Skeletal muscle cell (primary cell): ENCODE data around the gene ME2.
"Not testable (repeated sequence)": the region's sequence is repeated elsewhere in the genome, so short reads cannot be mapped to it uniquely, and the experiment has no call there.

Source experiments
- DNase-seq: peaks from one replicate; pipeline ENCODE4 v3.0.0-alpha.2; 2010; ENCODE audit warnings: low read depth
- H3K4me3 ChIP-seq: 2 replicates; pipeline ENCODE4 v1.5.1; 2011; ENCODE audit warnings: low read depth, mild to moderate bottlenecking, control low read depth, low read length, moderate library complexity

The ME2 gene

GRCh38 chr18:50857694-50858093, 21.2 kb upstream of the ME2 start:
- H3K4me3 ChIP-seq, result no peak overlapping the region
- DNase-seq, result no peak

- no peak overlapping the region for H3K4me3 ChIP-seq
- no peak for DNase-seq
These were observed 18.9 kb upstream of the ME2 start for GRCh38 chr18:50859793-50860555.

DNA sequence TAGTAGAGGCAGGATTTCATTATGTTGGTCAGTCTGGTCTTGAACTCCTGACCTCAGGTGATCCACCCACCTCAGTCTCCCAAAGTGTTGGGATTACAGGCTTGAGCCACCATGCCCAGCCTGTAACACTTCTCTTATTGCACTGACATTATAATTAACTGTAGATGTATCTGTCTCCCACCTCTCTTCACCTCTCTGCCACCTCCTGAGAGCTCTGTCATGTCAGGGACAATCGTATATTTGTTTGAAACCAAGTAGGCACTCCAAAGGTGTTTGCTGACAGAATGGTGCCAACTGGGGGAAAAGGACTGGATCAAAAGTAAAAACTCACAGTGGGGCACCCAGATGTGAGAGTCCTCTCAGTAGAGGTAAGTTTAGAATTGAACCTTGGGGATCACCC, 17.3 kb upstream of the ME2 start:
- no peak for DNase-seq
- no peak overlapping the region for H3K4me3 ChIP-seq

GRCh38 chr18:50862401-50862800, 16.5 kb upstream of the ME2 start:
- no peak for DNase-seq
- no peak overlapping the region for H3K4me3 ChIP-seq

DNA sequence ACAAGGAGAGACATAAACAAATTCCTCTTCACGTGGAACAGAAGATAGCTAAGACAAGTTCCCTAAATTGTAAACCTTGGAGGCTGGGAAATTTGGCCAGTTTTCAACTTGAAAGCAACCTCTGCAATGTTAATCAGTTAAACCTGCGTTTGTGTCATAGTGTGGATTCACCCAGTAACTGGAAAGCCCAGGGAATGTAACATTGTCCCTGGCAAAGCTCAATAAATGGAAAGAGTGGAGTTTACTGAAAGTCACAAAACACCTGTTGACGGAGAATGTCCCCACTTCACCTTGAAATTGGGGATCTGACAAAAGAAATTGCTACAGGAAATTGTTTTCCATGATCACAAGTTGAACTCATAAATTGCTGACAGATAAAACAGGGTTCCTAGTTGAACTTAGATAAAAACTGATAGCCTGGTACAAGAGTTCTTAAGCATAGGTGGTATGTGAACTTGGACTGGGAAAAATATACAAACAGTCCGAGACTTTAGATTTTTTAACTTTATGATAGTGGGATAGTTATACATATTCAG, 15.0 kb upstream of the ME2 start:
- no peak overlapping the region for H3K4me3 ChIP-seq
- DNase-seq, result no peak

GRCh38 chr18:50866765-50867164, 12.2 kb upstream of the ME2 start:
- no peak overlapping the region for H3K4me3 ChIP-seq
- no peak for DNase-seq

- H3K4me3 ChIP-seq, result no peak overlapping the region
- DNase-seq, result no peak
These were observed 9.8 kb upstream of the ME2 start for GRCh38 chr18:50869150-50869549.

- DNase-seq, result no peak
- no peak overlapping the region for H3K4me3 ChIP-seq
These were observed 8.6 kb upstream of the ME2 start for GRCh38 chr18:50870138-50870845.

DNA sequence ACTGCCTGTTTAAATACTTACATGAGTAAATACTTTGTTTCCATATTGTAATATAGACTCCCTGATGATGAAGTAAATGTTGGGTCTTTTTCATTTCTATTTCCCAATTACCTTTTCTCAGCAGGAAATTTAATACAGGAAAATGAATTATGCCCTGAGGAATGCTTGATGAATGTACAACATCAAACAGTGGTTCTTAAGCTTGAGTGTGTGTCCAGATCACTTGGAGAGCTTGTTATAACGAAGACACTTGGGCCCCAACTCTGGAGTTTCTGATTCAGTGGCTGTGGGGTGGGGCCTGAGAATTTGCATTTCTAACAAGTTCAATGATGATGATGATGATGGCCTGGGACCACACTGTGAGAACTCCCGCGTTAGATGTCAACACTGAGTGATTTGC, 7.1 kb upstream of the ME2 start:
- DNase-seq, result no peak
- no peak overlapping the region for H3K4me3 ChIP-seq

DNA sequence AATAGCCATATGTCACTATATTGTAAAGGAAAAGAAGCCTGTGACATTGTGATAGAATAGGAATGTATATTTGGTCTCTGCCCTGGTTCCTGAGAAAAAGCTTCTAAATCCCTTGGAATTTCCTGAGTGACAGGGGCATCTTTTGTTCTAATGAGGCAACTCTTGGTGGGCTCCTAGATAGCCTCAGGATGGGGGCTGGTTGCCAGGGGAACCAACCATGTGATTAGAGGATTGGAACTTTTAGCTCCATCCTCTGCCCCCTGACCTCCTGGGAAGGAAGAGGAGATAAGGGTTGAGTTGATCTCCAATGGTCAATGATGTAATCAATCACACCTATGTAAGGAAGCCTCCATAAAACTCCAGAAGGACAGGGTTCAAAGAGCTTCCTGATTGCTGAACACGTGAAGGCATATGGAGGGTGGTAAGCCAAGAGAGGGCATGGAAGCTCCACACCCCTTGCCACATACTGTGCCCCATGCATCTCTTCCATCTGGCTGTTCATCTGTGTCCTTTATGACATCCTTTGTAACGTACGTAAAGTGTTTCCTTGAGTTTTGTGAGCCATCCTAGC, 2.9 kb upstream of the ME2 start:
- H3K4me3 ChIP-seq, result no peak overlapping the region
- no peak for DNase-seq

- peak overlapping the region; percentile 78 for H3K4me3 ChIP-seq
- DNase-seq, result no peak
These were observed 1.2 kb upstream of the ME2 start for GRCh38 chr18:50877545-50878265.

DNA sequence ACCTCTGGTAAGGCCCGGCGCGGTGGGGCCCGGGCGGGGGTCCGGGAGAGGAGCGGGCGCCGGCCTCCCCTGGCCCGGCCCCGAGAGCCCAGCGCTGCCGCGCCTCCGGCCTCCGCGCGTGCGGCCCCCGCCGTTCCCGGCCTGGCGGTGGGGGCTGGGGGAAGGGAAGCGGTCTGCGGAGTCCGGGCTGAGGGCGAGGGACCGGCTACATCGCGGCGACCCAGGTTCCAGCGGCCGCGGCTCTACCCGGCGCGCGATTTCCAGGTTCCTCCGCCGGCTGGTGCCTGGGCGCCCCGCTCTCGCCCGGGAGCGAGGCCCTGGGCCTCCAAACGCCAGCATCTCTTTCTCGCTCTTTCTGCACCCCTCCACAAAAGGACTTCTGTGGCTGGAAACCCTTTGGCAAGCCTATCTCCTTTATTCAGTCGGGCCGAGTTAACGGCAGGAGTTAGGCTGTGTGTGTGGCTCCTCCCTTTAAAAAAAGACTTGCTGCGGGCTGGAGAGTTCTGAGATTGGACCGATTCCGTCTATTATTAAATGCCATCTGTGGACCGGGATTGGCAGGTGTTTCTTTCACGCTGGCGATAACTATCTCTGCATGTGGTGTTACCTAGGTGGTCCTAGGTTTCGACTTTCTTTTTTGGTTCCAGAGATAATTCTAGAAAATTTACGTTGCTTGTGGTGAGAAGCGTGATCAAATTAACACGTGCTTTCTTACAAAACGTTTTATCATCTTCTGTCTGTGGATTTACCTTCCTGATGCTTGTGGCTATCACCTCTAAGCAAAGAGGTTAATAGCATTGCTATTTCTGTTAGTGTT, 592 bp downstream of the ME2 start:
- peak overlapping the region; percentile 78 for H3K4me3 ChIP-seq
- no peak for DNase-seq

- no peak for DNase-seq
- peak overlapping the region; percentile 78 for H3K4me3 ChIP-seq
These were observed 1.2 kb downstream of the ME2 start for GRCh38 chr18:50880119-50880465.

- H3K4me3 ChIP-seq, DNase-seq: not testable (repeated sequence)
These were observed 2.0 kb downstream of the ME2 start for GRCh38 chr18:50880944-50881343.

DNA sequence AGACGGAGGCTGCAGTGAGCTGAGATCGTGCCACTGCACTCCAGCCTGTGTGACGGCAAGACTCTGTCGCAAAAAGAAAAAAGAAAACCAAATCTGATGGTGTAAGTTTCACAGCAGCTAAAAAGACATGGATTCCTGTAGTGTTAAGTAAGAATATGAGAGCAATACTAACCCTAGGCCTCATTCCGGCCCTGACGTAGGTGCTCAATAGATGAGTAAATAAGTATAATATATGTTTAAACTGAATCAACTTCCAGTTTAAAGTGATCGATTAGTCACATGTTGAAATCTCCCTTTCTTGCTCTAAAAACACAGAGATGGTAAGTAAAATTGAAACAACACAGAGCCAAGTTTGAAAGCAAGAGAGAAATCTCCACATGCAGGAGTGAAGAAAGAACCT, 8.0 kb downstream of the ME2 start:
- no peak for DNase-seq
- H3K4me3 ChIP-seq, result no peak overlapping the region

GRCh38 chr18:50895350-50896045, 16.6 kb downstream of the ME2 start:
- H3K4me3 ChIP-seq, result no peak overlapping the region
- DNase-seq, result no peak

- DNase-seq, result no peak
These were observed 17.2 kb downstream of the ME2 start for GRCh38 chr18:50896093-50896492.

GRCh38 chr18:50898919-50899318, 20.0 kb downstream of the ME2 start:
- DNase-seq, result no peak
- no peak overlapping the region for H3K4me3 ChIP-seq

More at GRCh38 chr18:50896093-50896492, 17.2 kb downstream of the ME2 start:
- H3K4me3 ChIP-seq, result no peak overlapping the region

DNA sequence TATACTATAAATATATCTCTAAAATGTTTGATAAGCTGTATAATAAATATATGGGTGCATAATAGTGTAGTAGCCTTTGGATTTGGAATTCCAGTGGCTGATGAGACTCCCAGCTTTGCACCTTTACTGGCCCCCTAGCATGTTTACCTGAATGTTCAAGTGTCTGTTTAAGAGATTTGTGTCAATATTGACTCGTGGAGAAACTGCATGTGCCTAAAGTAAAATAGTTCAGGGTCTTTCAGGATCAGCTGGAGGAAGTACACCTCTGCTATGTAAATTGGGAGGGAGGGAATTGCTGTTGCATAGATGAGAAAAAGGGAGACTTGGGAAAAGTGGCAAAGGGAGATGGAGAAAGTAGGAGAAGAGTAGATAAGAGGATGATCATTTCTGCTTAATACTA, 23.9 kb downstream of the ME2 start:
- DNase-seq, result no peak
- no peak overlapping the region for H3K4me3 ChIP-seq
